H1 (cell line): ENCODE results near the gene GHRH. TPM values are rescaled to one million over a fixed set of nuclear protein-coding genes. Genes with fewer than 3 reads are reported as not detected.

Experiments used
- CTCF ChIA-PET: fragments of 300-600 bp; sonication (Branson Sonifier 250); formaldehyde crosslinking; loops from one replicate; lab custom pipeline; 2021; ENCODE audit not compliant: partially characterized antibody; lab: Charles Lee
- POLR2A ChIA-PET: fragments of 300-600 bp; sonication (Branson Sonifier 250); formaldehyde crosslinking; loops from one replicate; lab custom pipeline; 2021; ENCODE audit warnings: inconsistent platforms; ENCODE audit not compliant: partially characterized antibody; lab: Charles Lee
- DNase-seq, 2 experiments: peaks; one replicate each; pipeline versions ENCODE4 v3.0.0 to v3.0.0-alpha.2; 2010 to 2022; ENCODE audit warnings: low spot score in 2 of 2, low read depth in 1 of 2, mixed read lengths in 1 of 2
- FAIRE-seq: peaks from 2 replicates; lab custom pipeline; 2011; peaks lifted over from hg19 to GRCh38; lab: Jason Lieb, UNC
- H2AFZ ChIP-seq: 2 replicates; pipeline ENCODE4 v1.8.1; 2012; ENCODE audit warnings: low read length, inconsistent platforms
- H2AK5ac ChIP-seq: 2 replicates; pipeline ENCODE4 v1.6.1; 2013; ENCODE audit warnings: low read depth, low read length
- H2BK120ac ChIP-seq: replicated peaks from 2 replicates; pipeline ENCODE3; 2013; ENCODE audit warnings: low read depth, low read length, inconsistent platforms
- H2BK12ac ChIP-seq: 2 replicates; pipeline ENCODE4 v1.6.1; 2013; ENCODE audit warnings: low read depth, low read length
- H2BK15ac ChIP-seq: 2 replicates; pipeline ENCODE4 v1.6.1; 2013; ENCODE audit warnings: low read length
- H2BK20ac ChIP-seq: 2 replicates; pipeline ENCODE4 v1.6.1; 2013; ENCODE audit warnings: low read length
- H2BK5ac ChIP-seq: 2 replicates; pipeline ENCODE4 v1.6.1; 2013; ENCODE audit warnings: low read depth, low read length
- H3K14ac ChIP-seq: 2 replicates; pipeline ENCODE4 v1.6.1; 2013; ENCODE audit warnings: inconsistent platforms; ENCODE audit not compliant: insufficient read length
- H3K18ac ChIP-seq: 2 replicates; pipeline ENCODE4 v1.6.1; 2013; ENCODE audit warnings: low read length; ENCODE audit errors: extremely low read depth
- H3K23ac ChIP-seq: 2 replicates; pipeline ENCODE4 v1.6.1; 2013; ENCODE audit warnings: inconsistent platforms; ENCODE audit not compliant: insufficient read length
- H3K23me2 ChIP-seq: 2 replicates; pipeline ENCODE4 v1.6.1; 2013; ENCODE audit warnings: low read depth, low read length
- H3K27ac ChIP-seq: 2 replicates; pipeline ENCODE4 v1.6.1; 2011; ENCODE audit warnings: low read depth, low read length, inconsistent platforms
- H3K27me3 ChIP-seq, 4 experiments: replicated peaks in 1 of 4; 1 replicate in 1 of 4; 2 replicates in 3 of 4; pipeline versions ENCODE4 v1.6.1 to v1.8.1; 2011 to 2013; ENCODE audit warnings: low read length in 3 of 4, mild to moderate bottlenecking in 3 of 4, inconsistent platforms in 2 of 4, mixed read lengths in 2 of 4, moderate library complexity in 1 of 4; ENCODE audit not compliant: control insufficient read depth in 3 of 4, insufficient read depth in 3 of 4; ENCODE audit errors: extremely low read depth in 1 of 4
- H3K36me3 ChIP-seq, 4 experiments: 2 replicates each; pipeline versions ENCODE4 v1.6.1 to v1.8.1; 2011 to 2013; ENCODE audit warnings: mild to moderate bottlenecking in 4 of 4, low read length in 3 of 4, moderate library complexity in 2 of 4, control low read depth in 1 of 4, inconsistent platforms in 1 of 4; ENCODE audit not compliant: insufficient read depth in 4 of 4, control insufficient read depth in 2 of 4
- H3K4ac ChIP-seq: replicated peaks from 2 replicates; pipeline ENCODE3; 2013; ENCODE audit warnings: low read length, low read depth, mixed read lengths, inconsistent platforms; ENCODE audit not compliant: insufficient read length
- H3K4me1 ChIP-seq, 4 experiments: replicated peaks in 1 of 4; 1 replicate in 1 of 4; 2 replicates in 3 of 4; pipeline versions ENCODE4 v1.6.1 to v1.8.1; 2011 to 2013; ENCODE audit warnings: low read length in 3 of 4, inconsistent platforms in 2 of 4, mixed read lengths in 1 of 4; ENCODE audit not compliant: insufficient read depth in 4 of 4, control insufficient read depth in 3 of 4
- H3K4me2 ChIP-seq, 2 experiments: 2 replicates each; pipeline versions ENCODE4 v1.6.1 to v1.8.1; 2011 to 2013; ENCODE audit warnings: low read depth in 2 of 2, low read length in 2 of 2, control low read depth in 1 of 2, inconsistent platforms in 1 of 2, mild to moderate bottlenecking in 1 of 2; ENCODE audit not compliant: insufficient read depth in 1 of 2
- H3K4me3 ChIP-seq, 4 experiments: fragments of 200-600, 300-600 bp in 1 of 4; sonication (generic), shearing (Covaris generic), sonication (Bioruptor Twin) in 1 of 4; 2 replicates each; pipeline versions ENCODE4 v1.5.1 to v1.8.1; 2011 to 2016; ENCODE audit warnings: low read length in 4 of 4, low read depth in 3 of 4, control low read depth in 2 of 4, inconsistent platforms in 2 of 4, mild to moderate bottlenecking in 2 of 4, mixed read lengths in 1 of 4, moderate library complexity in 1 of 4; ENCODE audit not compliant: insufficient read depth in 2 of 4; ENCODE audit errors: extremely low read depth in 1 of 4
- H3K56ac ChIP-seq: replicated peaks from 2 replicates; pipeline ENCODE3; 2013; ENCODE audit warnings: low read depth, mild to moderate bottlenecking, mixed read lengths, low read length, inconsistent platforms; ENCODE audit not compliant: insufficient read length
- H3K79me1 ChIP-seq: 2 replicates; pipeline ENCODE4 v1.6.1; 2013; ENCODE audit warnings: low read depth, low read length, control low read depth
- H3K79me2 ChIP-seq, 2 experiments: 2 replicates each; pipeline versions ENCODE4 v1.6.1 to v1.8.1; 2012 to 2013; ENCODE audit warnings: low read length in 2 of 2, mild to moderate bottlenecking in 2 of 2, inconsistent platforms in 1 of 2; ENCODE audit not compliant: insufficient read depth in 2 of 2, control insufficient read depth in 1 of 2
- H3K9ac ChIP-seq, 4 experiments: replicated peaks in 1 of 4; 1 replicate in 1 of 4; 2 replicates in 3 of 4; pipeline versions ENCODE4 v1.6.1 to v1.8.1; 2011 to 2013; ENCODE audit warnings: low read depth in 3 of 4, low read length in 3 of 4, control low read depth in 2 of 4, mild to moderate bottlenecking in 2 of 4, moderate library complexity in 2 of 4, inconsistent platforms in 1 of 4; ENCODE audit errors: extremely low read depth in 1 of 4
- H3K9me3 ChIP-seq, 2 experiments: 2 replicates each; pipeline versions ENCODE4 v1.6.1 to v1.8.1; 2012 to 2013; ENCODE audit warnings: mild to moderate bottlenecking in 2 of 2, moderate library complexity in 2 of 2, control low read depth in 1 of 2, inconsistent platforms in 1 of 2, low read depth in 1 of 2, low read length in 1 of 2, mixed read lengths in 1 of 2; ENCODE audit not compliant: insufficient read depth in 2 of 2
- H4K20me1 ChIP-seq, 2 experiments: replicated peaks in 1 of 2; 2 replicates each; pipeline versions ENCODE3 to v1.8.1; 2011 to 2013; ENCODE audit warnings: inconsistent platforms in 2 of 2, low read length in 2 of 2, mild to moderate bottlenecking in 1 of 2; ENCODE audit not compliant: insufficient read depth in 2 of 2, control insufficient read depth in 1 of 2
- H4K5ac ChIP-seq: 2 replicates; pipeline ENCODE4 v1.6.1; 2013; ENCODE audit warnings: low read length, low read depth, mixed read lengths, inconsistent platforms; ENCODE audit not compliant: insufficient read length
- H4K8ac ChIP-seq: 2 replicates; pipeline ENCODE4 v1.8.0; 2013; ENCODE audit warnings: mild to moderate bottlenecking, moderate library complexity, low read length, inconsistent platforms; ENCODE audit not compliant: insufficient read depth; ENCODE audit errors: extremely low read depth
- H4K91ac ChIP-seq: replicated peaks from 2 replicates; pipeline ENCODE3; 2013; ENCODE audit warnings: low read length, mixed read lengths, inconsistent platforms; ENCODE audit not compliant: insufficient read length
- SIX5 ChIP-seq: IDR thresholded peaks from 2 replicates; pipeline ENCODE4 v1.6.1; 2011; ENCODE audit warnings: mild to moderate bottlenecking, low read depth, low read length
- WGBS, 2 experiments: shearing (Covaris generic) in 1 of 2; methylation state at CpG; one replicate each; pipeline versions ENCODE4 v1.1.6 to v1.1.7; 2013 to 2015; ENCODE audit warnings: low lambda C conversion rate in 2 of 2, mixed read lengths in 2 of 2, inconsistent platforms in 1 of 2, low coverage in 1 of 2, missing lambda C conversion rate in 1 of 2; ENCODE audit not compliant: insufficient replicate concordance in 2 of 2, insufficient coverage in 1 of 2, insufficient read length in 1 of 2; ENCODE audit errors: extremely low coverage in 1 of 2, missing lambda C conversion rate in 1 of 2; 5-methylcytosine and 5-hydroxymethylcytosine counted together
- polyA plus RNA-seq, 7 experiments: library from polyadenylated mRNA; depleted of rRNA in 3 of 7; stranded (reverse) in 5 of 7; unstranded in 2 of 7; fragments of >200 nt in 5 of 7; fragments of 200-250 nt in 2 of 7; gene quantifications; 1 replicate in 5 of 7; 2 replicates in 1 of 7; 4 replicates in 1 of 7; pipeline versions ENCODE4 v1.2.1 to v1.2.3, GENCODE V29; 2011 to 2013; ENCODE audit warnings: missing spikeins in 2 of 7, mixed read lengths in 2 of 7
- total RNA-seq: library from RNA; stranded (reverse); fragmentation: NEBNext Ultra II Directional; extraction: Animal tissue kit (Norgen Biotek cat#: 25700); gene quantifications from 2 replicates; pipeline ENCODE4 v1.2.1, GENCODE V29; 2021
- TF ChIP-seq, protein P1 (sequence below): IDR thresholded peaks from 2 replicates; pipeline ENCODE4 v1.6.1; 2012; ENCODE audit warnings: inconsistent platforms

GHRH gene
- total and polyA plus RNA-seq, 2 of the 8 experiments (the other 6 are each of a cell fraction or from before 2014, with no cell fraction given): not detected

DNA sequence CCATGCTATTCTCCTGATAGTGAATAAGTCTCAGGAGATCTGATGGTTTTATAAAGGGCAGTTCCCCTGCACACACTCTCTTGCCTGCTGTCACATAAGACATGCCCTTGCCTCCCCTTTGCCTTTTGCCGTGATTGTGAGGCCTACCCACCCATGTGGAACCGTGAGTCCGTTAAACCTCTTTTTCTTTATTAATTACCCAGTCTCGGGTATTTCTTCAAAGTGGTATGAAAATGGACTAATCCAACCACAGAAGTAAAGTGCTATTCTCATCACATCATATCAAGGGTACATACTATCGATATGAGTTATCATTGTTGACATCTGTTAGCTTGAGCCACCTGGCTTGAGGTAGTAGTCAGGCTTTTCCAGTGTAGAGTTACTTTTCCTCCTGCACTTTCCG, 30.1 kb upstream of the GHRH start:
- Histone ChIP-seq H3K4me2 (no peak overlapping the region), H2BK120ac (no peak overlapping the region), H2BK20ac (no peak overlapping the region), H4K5ac (no peak overlapping the region), H3K9ac (no peak overlapping the region), H2AFZ (no peak overlapping the region), H3K36me3 (peaks cover 0 to 16% (median 1%) of the 10 kb centered on the region in 4 experiments; a peak in 3 of 8 replicates), H3K79me1 (no peaks in the 10 kb centered on the region; the same call in 1 of the 2 replicates), H2BK5ac (no peak overlapping the region), H3K9me3 (peaks cover 3 to 4% of the 10 kb centered on the region in 2 experiments; a peak in 2 of 4 replicates), H3K79me2 (peaks cover 3 to 46% of the 10 kb centered on the region in 2 experiments), H3K23me2 (0 out of 2 replicates have a peak, but pooled peaks cover 4% of the 10 kb centered on the region), H3K56ac (no peak overlapping the region), H3K4me3 (no peak overlapping the region), H2AK5ac (no peak overlapping the region), H4K20me1 (no peaks in the 10 kb centered on the region), H2BK12ac (no peak overlapping the region), H4K8ac (no peak overlapping the region), H3K27me3 (no peaks in the 10 kb centered on the region), H3K4me1 (peaks cover 0 to 2% (median 0%) of the 10 kb centered on the region in 4 experiments; a peak in 2 of 7 replicates), H3K14ac (no peak overlapping the region), H3K27ac (no peak overlapping the region), H2BK15ac (no peak overlapping the region), H3K23ac (no peak overlapping the region), H3K4ac (no peak overlapping the region), H3K18ac (no peak overlapping the region), H4K91ac (no peak overlapping the region)
- POLR2A ChIA-PET: interaction anchor here (1.5 kb wide), 1 partner anchor 105 kb away, joined by 3 read pairs; no protein-coding TSS in a partner anchor
- FAIRE-seq (no peak), DNase-seq (no peak)
- CTCF ChIA-PET: interaction anchor here (1.0 kb wide), 1 partner anchor 9 kb away, joined by 3 read pairs; no protein-coding TSS in a partner anchor
- WGBS, 2 experiments: 95% methylated on average over 6 of the region's 6 CpGs; no CpG with 5 or more reads in 1 of the 2 experiments
- no peak for TF ChIP-seq SIX5
- TF ChIP-seq, protein P1, sequence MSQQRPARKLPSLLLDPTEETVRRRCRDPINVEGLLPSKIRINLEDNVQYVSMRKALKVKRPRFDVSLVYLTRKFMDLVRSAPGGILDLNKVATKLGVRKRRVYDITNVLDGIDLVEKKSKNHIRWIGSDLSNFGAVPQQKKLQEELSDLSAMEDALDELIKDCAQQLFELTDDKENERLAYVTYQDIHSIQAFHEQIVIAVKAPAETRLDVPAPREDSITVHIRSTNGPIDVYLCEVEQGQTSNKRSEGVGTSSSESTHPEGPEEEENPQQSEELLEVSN: no peak
